Activated CD4-positive, alpha-beta T cell treated with anti-CD3 and anti-CD28 coated beads, Interleukin-2, Interleukin-6, amounts not matched to agents 100 ng/mL and 50 ng/mL, durations not matched to agents 16 hours and 8 hours (primary cell): ENCODE data around the gene LEMD3.

ENCODE experiments used
- DNase-seq: peaks from one replicate; pipeline ENCODE4 v3.0.0-alpha.2; 2020

Gene LEMD3

GRCh38 chr12:65170209-65170881, 962 bp downstream of the LEMD3 start:
- peak; percentile 78 for DNase-seq

- DNase-seq = no peak
These were observed 1.7 kb downstream of the LEMD3 start for GRCh38 chr12:65171073-65171472.

- DNase-seq = no peak
These were observed 2.5 kb downstream of the LEMD3 start for GRCh38 chr12:65171870-65172269.

GRCh38 chr12:65175385-65175784, 6.0 kb downstream of the LEMD3 start:
- DNase-seq = no peak

GRCh38 chr12:65182012-65182739, 12.8 kb downstream of the LEMD3 start:
- DNase-seq = no peak

- DNase-seq = no peak
These were observed 14.9 kb downstream of the LEMD3 start for GRCh38 chr12:65184176-65184857.

- DNase-seq = no peak
These were observed 15.5 kb downstream of the LEMD3 start for GRCh38 chr12:65184858-65185229.

- no peak for DNase-seq
These were observed 18.3 kb downstream of the LEMD3 start for GRCh38 chr12:65187665-65188064.

GRCh38 chr12:65188179-65188701, 18.9 kb downstream of the LEMD3 start:
- no peak for DNase-seq

GRCh38 chr12:65189028-65189718, 19.8 kb downstream of the LEMD3 start:
- DNase-seq = no peak

- DNase-seq = no peak
These were observed 23.7 kb downstream of the LEMD3 start for GRCh38 chr12:65192963-65193516.

- no peak for DNase-seq
These were observed 25.6 kb downstream of the LEMD3 start for GRCh38 chr12:65194949-65195348.

- no peak for DNase-seq
These were observed 26.1 kb downstream of the LEMD3 start for GRCh38 chr12:65195387-65196055.

GRCh38 chr12:65196762-65197567, 27.6 kb downstream of the LEMD3 start:
- DNase-seq = peak; percentile 3

- no peak for DNase-seq
These were observed 30.2 kb downstream of the LEMD3 start for GRCh38 chr12:65199604-65200003.

GRCh38 chr12:65200007-65200665, 30.8 kb downstream of the LEMD3 start:
- no peak for DNase-seq

GRCh38 chr12:65203376-65203775, 34.0 kb downstream of the LEMD3 start:
- no peak for DNase-seq

GRCh38 chr12:65204886-65205525, 35.6 kb downstream of the LEMD3 start:
- no peak for DNase-seq

GRCh38 chr12:65205886-65206285, 36.5 kb downstream of the LEMD3 start:
- no peak for DNase-seq

- DNase-seq = no peak
These were observed 38.7 kb downstream of the LEMD3 start for GRCh38 chr12:65208125-65208524.
